HG03103 (cell line): ENCODE results near the gene MSMO1.
"Not testable (repeated sequence)": the region's sequence is repeated elsewhere in the genome, so short reads cannot be mapped to it uniquely, and the experiment has no call there.

Experiments
- ATAC-seq: cut with Tn5 transposase; IDR thresholded peaks from one replicate; pipeline ENCODE4 v1.9.1; 2021; ENCODE audit warnings: low read depth; ENCODE audit not compliant: unreplicated experiment

The MSMO1 gene

GRCh38 chr4:165327211-165328100 lies at the start of gene MSMO1:
Gene MSMO1 (plus strand): TSS chr4:165327669. CDS start chr4:165333371, 5,702 bp downstream.
- ATAC-seq: peak; percentile 97

- ATAC-seq: not testable (repeated sequence)
Measured at GRCh38 chr4:165279531-165279930, 47.9 kb upstream of the MSMO1 start.

GRCh38 chr4:165284697-165285096 lies 42.8 kb upstream of the MSMO1 start:
- ATAC-seq: not testable (repeated sequence)

- peak; percentile 71 for ATAC-seq
Measured at GRCh38 chr4:165286619-165287340, 40.7 kb upstream of the MSMO1 start.

- ATAC-seq: peak; percentile 40
Measured at GRCh38 chr4:165288226-165288625, 39.2 kb upstream of the MSMO1 start.

- peak; percentile 14 for ATAC-seq
Measured at GRCh38 chr4:165288639-165289422, 38.6 kb upstream of the MSMO1 start.

GRCh38 chr4:165289423-165289785 lies 38.1 kb upstream of the MSMO1 start:
- ATAC-seq: no peak

- no peak for ATAC-seq
Measured at GRCh38 chr4:165293061-165293460, 34.4 kb upstream of the MSMO1 start.

- no peak for ATAC-seq
Measured at GRCh38 chr4:165293927-165294649, 33.4 kb upstream of the MSMO1 start.

- ATAC-seq: peak; percentile 96
Measured at GRCh38 chr4:165294907-165295306, 32.6 kb upstream of the MSMO1 start.

- ATAC-seq: no peak
Measured at GRCh38 chr4:165297626-165298025, 29.8 kb upstream of the MSMO1 start.

GRCh38 chr4:165299399-165300060 lies 27.9 kb upstream of the MSMO1 start:
- ATAC-seq: no peak

- peak; percentile 85 for ATAC-seq
Measured at GRCh38 chr4:165301833-165302232, 25.6 kb upstream of the MSMO1 start.

GRCh38 chr4:165302658-165303057 lies 24.8 kb upstream of the MSMO1 start:
- no peak for ATAC-seq

- ATAC-seq: no peak
Measured at GRCh38 chr4:165308166-165308565, 19.3 kb upstream of the MSMO1 start.

- ATAC-seq: no peak
Measured at GRCh38 chr4:165308606-165309005, 18.9 kb upstream of the MSMO1 start.

GRCh38 chr4:165309456-165309855 lies 18.0 kb upstream of the MSMO1 start:
- no peak for ATAC-seq

GRCh38 chr4:165312506-165312905 lies 15.0 kb upstream of the MSMO1 start:
- no peak for ATAC-seq

- no peak for ATAC-seq
Measured at GRCh38 chr4:165319030-165319429, 8.4 kb upstream of the MSMO1 start.

GRCh38 chr4:165319509-165319908 lies 8.0 kb upstream of the MSMO1 start:
- ATAC-seq: no peak
